SK-N-SH (cell line): ENCODE measurements around the gene ITPRID2.

ENCODE experiments used
- EZH2phosphoT487 ChIP-seq: fragments of 200-600 bp; sonication (generic); IDR thresholded peaks from 2 replicates; pipeline ENCODE4 v1.6.1; 2017; ENCODE audit warnings: low read depth, mixed run types, mild to moderate bottlenecking, antibody characterized with exemption, moderate library complexity, borderline replicate concordance
- FOXM1 ChIP-seq: IDR thresholded peaks from 2 replicates; pipeline ENCODE4 v1.4.0; 2012; ENCODE audit warnings: low read depth, mild to moderate bottlenecking
- JUND ChIP-seq: IDR thresholded peaks from 2 replicates; pipeline ENCODE4 v1.4.0; 2012
- NFIC ChIP-seq: IDR thresholded peaks from 2 replicates; pipeline ENCODE4 v1.4.0; 2012; ENCODE audit warnings: borderline replicate concordance
- RAD21 ChIP-seq: IDR thresholded peaks from 2 replicates; pipeline ENCODE4 v1.6.1; 2012; ENCODE audit warnings: mild to moderate bottlenecking, low read length
- RCOR1 ChIP-seq: fragments of 150-350 bp; IDR thresholded peaks from 2 replicates; pipeline ENCODE4 v1.6.1; 2017; ENCODE audit warnings: antibody characterized with exemption, low read length
- RFX5 ChIP-seq: IDR thresholded peaks from 2 replicates; pipeline ENCODE4 v1.6.1; 2012; ENCODE audit warnings: mild to moderate bottlenecking, improper control_type of control experiment, low read length
- RXRA ChIP-seq: IDR thresholded peaks from 2 replicates; pipeline ENCODE4 v1.4.0; 2012; ENCODE audit warnings: low read depth, mild to moderate bottlenecking, borderline replicate concordance
- SMC3 ChIP-seq: IDR thresholded peaks from 2 replicates; pipeline ENCODE4 v1.6.1; 2012; ENCODE audit warnings: low read depth, low read length, improper control_type of control experiment
- TAF1 ChIP-seq: IDR thresholded peaks from 2 replicates; pipeline ENCODE4 v1.6.1; 2012; ENCODE audit warnings: low read depth, mild to moderate bottlenecking, low read length, moderate library complexity, borderline replicate concordance
- TF ChIP-seq, protein P1 (sequence below): fragments of 200-600 bp; sonication (generic); IDR thresholded peaks from 2 replicates; pipeline ENCODE4 v1.6.1; 2017; ENCODE audit warnings: antibody characterized with exemption, mild to moderate bottlenecking, moderate library complexity
- TF ChIP-seq, protein P2 (sequence below): fragments of 150-350 bp; IDR thresholded peaks from 2 replicates; pipeline ENCODE4 v1.6.1; 2017; ENCODE audit warnings: antibody characterized with exemption, low read length, low read depth, borderline replicate concordance

DNA sequence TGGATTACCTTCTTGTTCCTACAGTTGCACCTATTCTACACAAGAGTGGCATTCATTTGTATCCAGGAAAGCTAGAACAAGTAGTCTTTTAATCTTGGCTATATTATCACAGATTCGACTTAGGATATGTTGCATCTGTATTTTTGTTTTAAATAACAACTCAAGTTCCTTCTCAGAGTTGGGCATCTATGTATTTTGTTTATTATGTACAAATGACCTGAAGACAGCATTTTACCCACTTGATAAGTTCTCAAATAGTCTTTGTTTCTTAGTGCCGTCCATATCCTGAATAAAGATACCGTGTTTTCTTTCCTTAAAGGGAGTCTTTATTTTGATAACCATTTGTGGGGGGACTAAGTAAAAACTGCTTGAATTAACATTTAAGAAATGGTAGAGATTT lies 2.9 kb downstream of the ITPRID2 start:
- TF ChIP-seq RCOR1, result no peak
- no peak for TF ChIP-seq TAF1
- TF ChIP-seq JUND, result no peak
- no peak for TF ChIP-seq RFX5
- TF ChIP-seq, protein P1, sequence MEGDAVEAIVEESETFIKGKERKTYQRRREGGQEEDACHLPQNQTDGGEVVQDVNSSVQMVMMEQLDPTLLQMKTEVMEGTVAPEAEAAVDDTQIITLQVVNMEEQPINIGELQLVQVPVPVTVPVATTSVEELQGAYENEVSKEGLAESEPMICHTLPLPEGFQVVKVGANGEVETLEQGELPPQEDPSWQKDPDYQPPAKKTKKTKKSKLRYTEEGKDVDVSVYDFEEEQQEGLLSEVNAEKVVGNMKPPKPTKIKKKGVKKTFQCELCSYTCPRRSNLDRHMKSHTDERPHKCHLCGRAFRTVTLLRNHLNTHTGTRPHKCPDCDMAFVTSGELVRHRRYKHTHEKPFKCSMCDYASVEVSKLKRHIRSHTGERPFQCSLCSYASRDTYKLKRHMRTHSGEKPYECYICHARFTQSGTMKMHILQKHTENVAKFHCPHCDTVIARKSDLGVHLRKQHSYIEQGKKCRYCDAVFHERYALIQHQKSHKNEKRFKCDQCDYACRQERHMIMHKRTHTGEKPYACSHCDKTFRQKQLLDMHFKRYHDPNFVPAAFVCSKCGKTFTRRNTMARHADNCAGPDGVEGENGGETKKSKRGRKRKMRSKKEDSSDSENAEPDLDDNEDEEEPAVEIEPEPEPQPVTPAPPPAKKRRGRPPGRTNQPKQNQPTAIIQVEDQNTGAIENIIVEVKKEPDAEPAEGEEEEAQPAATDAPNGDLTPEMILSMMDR, result no peak
- TF ChIP-seq FOXM1, result no peak
- TF ChIP-seq RXRA, result no peak
- no peak for TF ChIP-seq NFIC
- TF ChIP-seq, protein P2, sequence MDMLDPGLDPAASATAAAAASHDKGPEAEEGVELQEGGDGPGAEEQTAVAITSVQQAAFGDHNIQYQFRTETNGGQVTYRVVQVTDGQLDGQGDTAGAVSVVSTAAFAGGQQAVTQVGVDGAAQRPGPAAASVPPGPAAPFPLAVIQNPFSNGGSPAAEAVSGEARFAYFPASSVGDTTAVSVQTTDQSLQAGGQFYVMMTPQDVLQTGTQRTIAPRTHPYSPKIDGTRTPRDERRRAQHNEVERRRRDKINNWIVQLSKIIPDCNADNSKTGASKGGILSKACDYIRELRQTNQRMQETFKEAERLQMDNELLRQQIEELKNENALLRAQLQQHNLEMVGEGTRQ, result no peak
- no peak for TF ChIP-seq EZH2phosphoT487
- no peak for TF ChIP-seq RAD21
- TF ChIP-seq SMC3, result no peak
